ENCODE data around the gene ADARB1.

Gene ADARB1

GRCh38 chr21:45177039-45177438 is 102.7 kb downstream of the ADARB1 start:
- CTCF ChIA-PET: no interaction called here

GRCh38 chr21:45178070-45178608 is 103.8 kb downstream of the ADARB1 start:
- no peak for TF ChIP-seq CTCF (IDR thresholded peaks at IDR 0.05; ENCODE audit: control extremely low read depth, extremely low read depth, low read depth, missing control alignments)
- no peak for DNase-seq (ENCODE audit: extremely low spot score)
- POLR2A ChIA-PET: no interaction called here
- CTCF ChIA-PET: no interaction called here

More at GRCh38 chr21:45177039-45177438, 102.7 kb downstream of the ADARB1 start:
- DNase-seq (ENCODE audit: extremely low spot score): no peak
- POLR2A ChIA-PET: no interaction called here
- no peak for TF ChIP-seq CTCF (IDR thresholded peaks at IDR 0.05; ENCODE audit: control extremely low read depth, extremely low read depth, low read depth, missing control alignments)

GRCh38 chr21:45178971-45179370 is 104.6 kb downstream of the ADARB1 start:
- POLR2A ChIA-PET: no interaction called here
- no peak for DNase-seq (ENCODE audit: extremely low spot score)
- TF ChIP-seq CTCF (IDR thresholded peaks at IDR 0.05; ENCODE audit: control extremely low read depth, extremely low read depth, low read depth, missing control alignments): no peak
- CTCF ChIA-PET: no interaction called here

GRCh38 chr21:45179568-45180245 is 105.3 kb downstream of the ADARB1 start:
- ChIA-PET POLR2A (no interaction called here), CTCF (no interaction called here)
- DNase-seq (ENCODE audit: extremely low spot score): no peak
- no peak for TF ChIP-seq CTCF (IDR thresholded peaks at IDR 0.05; ENCODE audit: control extremely low read depth, extremely low read depth, low read depth, missing control alignments)

- DNase-seq (ENCODE audit: extremely low spot score): no peak
- TF ChIP-seq CTCF (IDR thresholded peaks at IDR 0.05; ENCODE audit: control extremely low read depth, extremely low read depth, low read depth, missing control alignments): no peak
- POLR2A ChIA-PET: no interaction called here
- CTCF ChIA-PET: no interaction called here
Measured at GRCh38 chr21:45180246-45180599, 105.8 kb downstream of the ADARB1 start.

- DNase-seq (ENCODE audit: extremely low spot score): no peak
- CTCF ChIA-PET: interaction anchor here (1.2 kb wide), 1 partner anchor 45 kb away, joined by 3 read pairs; no protein-coding TSS in a partner anchor
- TF ChIP-seq CTCF (IDR thresholded peaks at IDR 0.05; ENCODE audit: control extremely low read depth, extremely low read depth, low read depth, missing control alignments): no peak
- POLR2A ChIA-PET: no interaction called here
Measured at GRCh38 chr21:45182958-45183357, 108.6 kb downstream of the ADARB1 start.

Data from GM10248 (cell line).